Transverse colon (tissue), 4 donors: ENCODE measurements around the gene SEC22C. TPM values are rescaled to one million over a fixed set of nuclear protein-coding genes. Genes with fewer than 3 reads are reported as not detected.
A peak's percentile ranks its signal among the peaks of the same experiment; 100 is the strongest.

Source experiments
- DNase-seq: peaks from one replicate; pipeline ENCODE4 v3.0.0-alpha.2; 2019
- H3K27ac ChIP-seq, 4 donors: fragments of 200-600 bp; sonication (generic); 2 replicates each; pipeline ENCODE4 v1.5.1; 2016 to 2018; ENCODE audit warnings: inconsistent platforms in 4 of 4
- H3K27me3 ChIP-seq: fragments of 200-600 bp; sonication (generic); 2 replicates; pipeline ENCODE4 v1.5.1; 2017; ENCODE audit warnings: inconsistent platforms
- H3K36me3 ChIP-seq, 4 donors: fragments of 200-600 bp; sonication (generic); 2 replicates each; pipeline ENCODE4 v1.5.1; 2017 to 2019; ENCODE audit warnings: inconsistent platforms in 4 of 4
- H3K4me1 ChIP-seq, 4 donors: fragments of 200-600 bp; sonication (generic); 2 replicates each; pipeline ENCODE4 v1.5.1; 2017 to 2020; ENCODE audit warnings: inconsistent platforms in 4 of 4
- H3K4me3 ChIP-seq, 4 donors: fragments of 200-600 bp; sonication (generic); 1 replicate in 1 of 4; 2 replicates in 3 of 4; pipeline versions ENCODE4 v1.5.1 to v1.6.1; 2017 to 2019; ENCODE audit warnings: inconsistent platforms in 4 of 4
- H3K9me3 ChIP-seq, 2 donors: fragments of 200-600 bp; sonication (generic); 2 replicates each; pipeline ENCODE4 v1.5.1; 2017 to 2019; ENCODE audit warnings: inconsistent platforms in 2 of 2
- CTCF ChIP-seq, 5 experiments: fragments of 200-600 bp in 3 of 5; fragments of 450-650 bp in 2 of 5; sonication (generic) in 3 of 5; IDR thresholded peaks; 1 replicate in 2 of 5; 2 replicates in 3 of 5; pipeline ENCODE4 v1.5.1; 2016 to 2017; ENCODE audit warnings: antibody characterized with exemption in 5 of 5, inconsistent platforms in 3 of 5, mild to moderate bottlenecking in 2 of 5, moderate library complexity in 1 of 5
- EP300 ChIP-seq: sonication (generic); formaldehyde crosslinking; IDR thresholded peaks from one replicate; pipeline ENCODE4 v1.6.1; 2017; ENCODE audit warnings: antibody characterized with exemption, low read depth
- POLR2A ChIP-seq: fragments of 450-650 bp; IDR thresholded peaks from one replicate; pipeline ENCODE4 v1.6.1; 2016; ENCODE audit warnings: antibody characterized with exemption, mild to moderate bottlenecking, moderate library complexity
- POLR2AphosphoS5 ChIP-seq, 3 donors: sonication (generic); formaldehyde crosslinking; IDR thresholded peaks; one replicate each; pipeline ENCODE4 v1.6.1; 2016; ENCODE audit warnings: antibody characterized with exemption in 3 of 3
- WGBS, 2 donors: methylation state at CpG; one replicate each; pipeline ENCODE4 v1.1.5; 2018; ENCODE audit warnings: low coverage in 1 of 2; 5-methylcytosine and 5-hydroxymethylcytosine counted together
- in situ Hi-C, 4 donors: fragments of 200-750 bp; cut with MboI; loops; one replicate each; pipeline versions ENCODE4 v1.15.0 to v1.15.1; 2017; ENCODE audit warnings: low sequenced_read_pairs in 3 of 4, low pct_ligation_motif_present in 1 of 4, low pct_unique_long_range_greater_than_20kb in 1 of 4
- intact Hi-C: fragments of 100-400 bp; cut with DNase I; formaldehyde crosslinking; loops from one replicate; pipeline ENCODE4 v1.15.1; 2023; ENCODE audit warnings: low total_unique reads
- total RNA-seq, 4 donors: library from RNA; depleted of rRNA; stranded (reverse); fragments of >200 nt; gene quantifications; one replicate each; pipeline ENCODE4 v1.1.0, GENCODE V29; 2016

Gene SEC22C
- total RNA-seq, 4 donors from 2014 or later: 22.7 to 66.3 (median 32.1) TPM

- Histone ChIP-seq H3K9me3 (no peaks in the 10 kb centered on the region), H3K36me3 (no peaks in the 10 kb centered on the region), H3K4me1 (peaks cover 18 to 78% (median 51%) of the 10 kb centered on the region in 4 donors), H3K4me3 (no peak overlapping the region), H3K27ac (peak overlapping the region; percentile 76 to 86 (median 79)), H3K27me3 (no peaks in the 10 kb centered on the region)
- WGBS, 2 donors: 92% methylated on average over 4 of the region's 4 CpGs; no CpG with 5 or more reads in 1 of the 2 donors
- intact Hi-C loops: no loop called here
- no peak for DNase-seq
- in situ Hi-C loops: no loop called here
- no peak for TF ChIP-seq CTCF (IDR thresholded peaks at IDR 0.05)
- TF ChIP-seq POLR2A: no peak
- TF ChIP-seq EP300: no peak
- TF ChIP-seq POLR2AphosphoS5 (IDR thresholded peaks at IDR 0.05): no peak
Measured at GRCh38 chr3:42514876-42515275, 66.9 kb downstream of the SEC22C start.

GRCh38 chr3:42513521-42513920 lies 68.2 kb downstream of the SEC22C start:
- Histone ChIP-seq H3K4me3 (no peak overlapping the region), H3K27me3 (no peaks in the 10 kb centered on the region), H3K9me3 (no peaks in the 10 kb centered on the region), H3K36me3 (no peaks in the 10 kb centered on the region), H3K27ac (no peak overlapping the region), H3K4me1 (peaks cover 27 to 78% (median 56%) of the 10 kb centered on the region in 4 donors)
- WGBS, 2 donors: 76% methylated on average over 6 of the region's 6 CpGs; no CpG with 5 or more reads in 1 of the 2 donors
- TF ChIP-seq EP300 (no peak), POLR2A (no peak), POLR2AphosphoS5 (IDR thresholded peaks at IDR 0.05) (no peak), CTCF (IDR thresholded peaks at IDR 0.05) (no peak)
- in situ Hi-C loops: no loop called here
- no peak for DNase-seq
- intact Hi-C loops: no loop called here

- in situ Hi-C loops (no loop called here), intact Hi-C loops (no loop called here)
Measured at GRCh38 chr3:42513121-42513520, 68.6 kb downstream of the SEC22C start.

GRCh38 chr3:42511736-42512135 lies 70.0 kb downstream of the SEC22C start:
- Histone ChIP-seq H3K27me3 (no peaks in the 10 kb centered on the region), H3K4me1 (peaks cover 31 to 78% (median 54%) of the 10 kb centered on the region in 4 donors), H3K9me3 (no peaks in the 10 kb centered on the region), H3K4me3 (no peak overlapping the region), H3K36me3 (no peaks in the 10 kb centered on the region), H3K27ac (no peak overlapping the region)
- in situ Hi-C loops: no loop called here
- TF ChIP-seq POLR2A (no peak), POLR2AphosphoS5 (IDR thresholded peaks at IDR 0.05) (no peak)
- intact Hi-C loops: no loop called here
- DNase-seq: no peak
- 77 to 86% methylated on average over 1 to 2 of the region's 2 CpGs for WGBS, 2 donors

More at GRCh38 chr3:42513121-42513520, 68.6 kb downstream of the SEC22C start:
- WGBS, 2 donors: 61% methylated on average over 3 of the region's 3 CpGs; no CpG with 5 or more reads in 1 of the 2 donors
- Histone ChIP-seq H3K27me3 (no peaks in the 10 kb centered on the region), H3K9me3 (no peaks in the 10 kb centered on the region), H3K4me3 (no peak overlapping the region), H3K4me1 (peaks cover 31 to 78% (median 59%) of the 10 kb centered on the region in 4 donors), H3K27ac (peak overlapping the region in 1 of 4 donors; percentile 20), H3K36me3 (no peaks in the 10 kb centered on the region)
- no peak for DNase-seq
- TF ChIP-seq EP300 (no peak), POLR2AphosphoS5 (IDR thresholded peaks at IDR 0.05) (no peak)

GRCh38 chr3:42511201-42511600 lies 70.6 kb downstream of the SEC22C start:
- DNase-seq: no peak
- Histone ChIP-seq H3K4me3 (no peak overlapping the region), H3K27me3 (no peaks in the 10 kb centered on the region), H3K36me3 (no peaks in the 10 kb centered on the region), H3K4me1 (peaks cover 29 to 78% (median 51%) of the 10 kb centered on the region in 4 donors), H3K9me3 (no peaks in the 10 kb centered on the region), H3K27ac (peak overlapping the region in 2 of 4 donors; percentile 81 to 85)
- in situ Hi-C loops: no loop called here
- TF ChIP-seq EP300 (no peak), CTCF (IDR thresholded peaks at IDR 0.05) (no peak)
- 81 to 100% methylated on average over 1 of the region's 1 CpG for WGBS, 2 donors
- intact Hi-C loops: no loop called here
